Lung (tissue), 12 donors: ENCODE results near the gene SST. TPM values are rescaled to one million over a fixed set of nuclear protein-coding genes. Genes with fewer than 3 reads are reported as not detected.

Experiments used
- ATAC-seq: fragments of 200-7000 bp; cut with Tn5 transposase; one replicate; pipeline ENCODE4 v1.9.1; 2020; ENCODE audit warnings: moderate number of reproducible peaks; ENCODE audit not compliant: insufficient read depth, low FRiP score
- DNase-seq, 3 donors: peaks; one replicate each; pipeline ENCODE4 v3.0.0-alpha.2; 2013 to 2017
- H3K27ac ChIP-seq, 2 donors: one replicate each; pipeline ENCODE4 v1.5.1; 2013; ENCODE audit warnings: mild to moderate bottlenecking in 2 of 2, moderate library complexity in 2 of 2, control low read depth in 1 of 2, inconsistent platforms in 1 of 2, low read depth in 1 of 2, low read length in 1 of 2
- H3K27me3 ChIP-seq, 3 donors: one replicate each; pipeline ENCODE4 v1.5.1; 2013; ENCODE audit warnings: low read length in 2 of 3; ENCODE audit not compliant: control insufficient read depth in 3 of 3, insufficient read depth in 3 of 3
- H3K36me3 ChIP-seq, 4 donors: one replicate each; pipeline ENCODE4 v1.5.1; 2013; ENCODE audit warnings: low read length in 4 of 4, mild to moderate bottlenecking in 1 of 4, moderate library complexity in 1 of 4; ENCODE audit not compliant: control insufficient read depth in 4 of 4, insufficient read depth in 4 of 4
- H3K4me1 ChIP-seq, 5 donors: one replicate each; pipeline ENCODE4 v1.5.1; 2013; ENCODE audit warnings: low read length in 5 of 5, mild to moderate bottlenecking in 2 of 5, moderate library complexity in 1 of 5; ENCODE audit not compliant: control insufficient read depth in 5 of 5, insufficient read depth in 5 of 5
- H3K4me3 ChIP-seq: one replicate; pipeline ENCODE4 v1.5.1; 2013; ENCODE audit warnings: mild to moderate bottlenecking, control low read depth, moderate library complexity
- H3K9ac ChIP-seq, 2 donors: one replicate each; pipeline ENCODE4 v1.5.1; 2013; ENCODE audit warnings: low read length in 2 of 2, control low read depth in 1 of 2; ENCODE audit not compliant: insufficient read depth in 1 of 2
- H3K9me3 ChIP-seq, 4 donors: one replicate each; pipeline ENCODE4 v1.5.1; 2013; ENCODE audit warnings: low read length in 3 of 4, mild to moderate bottlenecking in 1 of 4, moderate library complexity in 1 of 4; ENCODE audit not compliant: control insufficient read depth in 4 of 4, insufficient read depth in 3 of 4
- WGBS, 2 donors: extraction: QIAGEN DNeasy Blood & Tissue Kit; methylation state at CpG; one replicate each; pipeline ENCODE4 v1.1.7; 2013; 5-methylcytosine and 5-hydroxymethylcytosine counted together
- polyA plus RNA-seq, 2 donors: library from polyadenylated mRNA; stranded (reverse); fragments of 200-250 nt; gene quantifications; one replicate each; pipeline ENCODE4 v1.2.1, GENCODE V29; 2013
- total RNA-seq, 2 donors: library from RNA; depleted of rRNA in 1 of 2; stranded (reverse); fragments of >200 nt in 1 of 2; gene quantifications; one replicate each; pipeline ENCODE4 v1.2.1, GENCODE V29; 2014 to 2021
- TF ChIP-seq, protein P1 (sequence below): IDR thresholded peaks from 2 replicates; pipeline ENCODE4 v1.5.1; 2012; ENCODE audit warnings: mild to moderate bottlenecking; ENCODE audit errors: control extremely low read depth, extremely low read depth
- donor health status: control.
- donor health status: control.
- donor health status: Bipolar disorder and iron deficiency.
- donor health status: healthy.
- donor health status: DM: yes; HTN: yes; CAD: no.

Gene SST
- total and polyA plus RNA-seq, 4 donors: 0.24 to 3.0 (median 0.27) TPM; not detected in 1

DNA sequence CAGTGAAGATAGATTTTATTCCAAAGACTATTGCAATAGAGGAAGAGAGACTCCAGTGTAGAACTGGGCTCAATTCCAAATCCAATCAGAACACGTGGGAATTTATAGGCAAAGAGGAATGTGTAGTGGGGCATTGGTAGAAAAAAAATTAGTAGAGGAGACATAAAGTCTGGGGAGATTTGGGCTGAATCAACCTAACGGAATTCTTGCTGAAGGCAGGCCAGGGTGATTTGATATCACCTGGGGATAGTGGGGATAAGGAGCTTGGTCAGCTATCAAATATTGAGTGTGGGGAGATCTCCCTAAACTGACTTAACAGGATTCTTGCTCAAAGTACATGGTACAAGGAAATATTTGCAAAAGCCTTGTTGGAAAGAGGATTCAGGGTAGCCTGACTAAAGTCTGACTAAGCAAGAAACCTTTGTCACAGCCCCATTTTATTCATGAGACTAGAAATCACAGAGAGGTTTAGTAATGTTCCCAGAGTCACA is 29.6 kb downstream of the SST start:
- WGBS, 2 donors: 46 to 77% methylated on average over 2 of the region's 2 CpGs
- peaks cover 0 to 3% (median 0%) of the 10 kb centered on the region in 4 donors for H3K9me3 ChIP-seq
- no peak overlapping the region for H3K4me3 ChIP-seq
- no peaks in the 10 kb centered on the region for H3K4me1 ChIP-seq
- H3K27ac ChIP-seq: no peak overlapping the region
- no peaks in the 10 kb centered on the region for H3K36me3 ChIP-seq
- H3K9ac ChIP-seq: no peak overlapping the region
- ATAC-seq (no peak), DNase-seq (no peak)
- TF ChIP-seq, protein P1, sequence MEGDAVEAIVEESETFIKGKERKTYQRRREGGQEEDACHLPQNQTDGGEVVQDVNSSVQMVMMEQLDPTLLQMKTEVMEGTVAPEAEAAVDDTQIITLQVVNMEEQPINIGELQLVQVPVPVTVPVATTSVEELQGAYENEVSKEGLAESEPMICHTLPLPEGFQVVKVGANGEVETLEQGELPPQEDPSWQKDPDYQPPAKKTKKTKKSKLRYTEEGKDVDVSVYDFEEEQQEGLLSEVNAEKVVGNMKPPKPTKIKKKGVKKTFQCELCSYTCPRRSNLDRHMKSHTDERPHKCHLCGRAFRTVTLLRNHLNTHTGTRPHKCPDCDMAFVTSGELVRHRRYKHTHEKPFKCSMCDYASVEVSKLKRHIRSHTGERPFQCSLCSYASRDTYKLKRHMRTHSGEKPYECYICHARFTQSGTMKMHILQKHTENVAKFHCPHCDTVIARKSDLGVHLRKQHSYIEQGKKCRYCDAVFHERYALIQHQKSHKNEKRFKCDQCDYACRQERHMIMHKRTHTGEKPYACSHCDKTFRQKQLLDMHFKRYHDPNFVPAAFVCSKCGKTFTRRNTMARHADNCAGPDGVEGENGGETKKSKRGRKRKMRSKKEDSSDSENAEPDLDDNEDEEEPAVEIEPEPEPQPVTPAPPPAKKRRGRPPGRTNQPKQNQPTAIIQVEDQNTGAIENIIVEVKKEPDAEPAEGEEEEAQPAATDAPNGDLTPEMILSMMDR: no peak
- peaks cover 0 to 12% (median 0%) of the 10 kb centered on the region in 3 donors for H3K27me3 ChIP-seq

DNA sequence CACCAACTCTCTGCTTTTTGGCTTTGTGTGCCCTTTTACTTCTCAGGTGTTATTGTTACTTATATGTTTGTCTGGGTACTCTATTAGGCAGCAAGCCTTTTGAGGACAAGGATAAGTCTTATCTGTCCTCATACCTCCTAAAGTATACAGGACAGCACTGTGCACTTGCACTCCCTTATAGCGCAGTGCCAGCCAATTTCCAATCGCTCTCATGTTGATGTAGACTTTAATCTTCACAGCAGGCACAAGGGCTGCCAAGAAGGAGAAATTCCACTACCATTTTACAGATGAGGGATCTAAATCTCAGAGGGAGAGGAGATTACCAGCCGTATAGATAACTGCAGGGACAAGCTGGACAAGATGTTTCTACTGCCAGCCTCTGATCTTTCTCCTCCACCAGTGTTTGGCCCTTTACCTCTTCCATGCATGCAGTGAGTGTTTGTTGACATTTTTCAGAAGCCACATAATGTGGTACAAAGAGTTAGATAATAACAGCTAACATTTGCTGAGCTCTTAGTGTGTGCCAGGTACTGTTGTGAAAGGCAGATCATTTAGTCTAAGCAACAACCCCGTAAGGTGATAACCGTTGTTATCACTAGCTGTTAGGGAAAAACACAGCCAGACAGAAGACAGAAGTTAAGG is 30.1 kb downstream of the SST start:
- H3K27ac ChIP-seq: no peak overlapping the region
- no peak overlapping the region for H3K9ac ChIP-seq
- no peaks in the 10 kb centered on the region for H3K36me3 ChIP-seq
- H3K9me3 ChIP-seq: peaks cover 0 to 3% (median under 1%) of the 10 kb centered on the region in 4 donors
- H3K4me1 ChIP-seq: no peaks in the 10 kb centered on the region
- H3K27me3 ChIP-seq: peaks cover 0 to 12% (median 0%) of the 10 kb centered on the region in 3 donors
- DNase-seq (no peak), ATAC-seq (no peak)
- TF ChIP-seq, protein P1: no peak
- WGBS, 2 donors: 47 to 63% methylated on average over 5 of the region's 5 CpGs
- no peak overlapping the region for H3K4me3 ChIP-seq

DNA sequence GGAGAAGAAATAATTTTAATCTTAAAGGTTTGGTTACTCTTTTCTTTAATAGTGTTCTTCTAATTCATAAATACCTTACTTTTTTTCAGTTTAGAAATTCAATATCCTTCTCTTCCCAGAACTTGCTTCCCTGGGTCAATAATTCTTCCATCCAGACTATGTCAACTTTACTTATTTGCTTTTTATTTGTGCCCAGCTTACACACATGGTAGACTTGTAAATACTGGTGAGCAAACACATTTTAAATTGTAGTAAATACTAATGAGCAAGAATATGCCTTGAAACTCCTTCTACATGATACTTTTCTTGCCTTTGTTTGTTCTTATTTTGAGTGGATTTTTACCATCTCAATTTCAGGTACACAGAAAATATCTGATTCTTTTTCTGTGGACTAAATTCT is 33.7 kb downstream of the SST start:
- H3K4me3 ChIP-seq: no peak overlapping the region
- DNase-seq (no peak), ATAC-seq (no peak)
- H3K27me3 ChIP-seq: no peaks in the 10 kb centered on the region
- no peak overlapping the region for H3K9ac ChIP-seq
- H3K4me1 ChIP-seq: no peaks in the 10 kb centered on the region
- H3K27ac ChIP-seq: no peak overlapping the region
- H3K9me3 ChIP-seq: peaks cover 0 to 13% (median 1%) of the 10 kb centered on the region in 4 donors
- H3K36me3 ChIP-seq: no peaks in the 10 kb centered on the region
- TF ChIP-seq, protein P1: no peak
